Stimulated activated naive CD8-positive, alpha-beta T cell treated with anti-CD3 and anti-CD28 coated beads, Interleukin-15, Interleukin-2, amounts not matched to agents 100 ng/mL and 50 ng/mL, for 24 hours (primary cell): ENCODE data around the gene SKAP1.
A peak's percentile ranks its signal among the peaks of the same experiment; 100 is the strongest.
"Not testable (repeated sequence)": the region's sequence is repeated elsewhere in the genome, so short reads cannot be mapped to it uniquely, and the experiment has no call there.

ENCODE experiments used
- H3K27ac Mint-ChIP-seq: one replicate; pipeline ENCODE4 v1.8.0; 2021; ENCODE audit warnings: mild to moderate bottlenecking, mixed read lengths
- H3K27me3 Mint-ChIP-seq: one replicate; pipeline ENCODE4 v1.8.0; 2021; ENCODE audit warnings: mixed read lengths
- H3K36me3 Mint-ChIP-seq: one replicate; pipeline ENCODE4 v1.8.0; 2021; ENCODE audit warnings: low read depth, mixed read lengths
- H3K4me1 Mint-ChIP-seq: one replicate; pipeline ENCODE4 v1.8.0; 2021; ENCODE audit warnings: low read depth, mixed read lengths
- H3K4me3 Mint-ChIP-seq: one replicate; pipeline ENCODE4 v1.8.0; 2021; ENCODE audit warnings: mild to moderate bottlenecking, mixed read lengths
- H3K9me3 Mint-ChIP-seq: one replicate; pipeline ENCODE4 v1.8.0; 2021; ENCODE audit warnings: mixed read lengths

The SKAP1 gene

DNA sequence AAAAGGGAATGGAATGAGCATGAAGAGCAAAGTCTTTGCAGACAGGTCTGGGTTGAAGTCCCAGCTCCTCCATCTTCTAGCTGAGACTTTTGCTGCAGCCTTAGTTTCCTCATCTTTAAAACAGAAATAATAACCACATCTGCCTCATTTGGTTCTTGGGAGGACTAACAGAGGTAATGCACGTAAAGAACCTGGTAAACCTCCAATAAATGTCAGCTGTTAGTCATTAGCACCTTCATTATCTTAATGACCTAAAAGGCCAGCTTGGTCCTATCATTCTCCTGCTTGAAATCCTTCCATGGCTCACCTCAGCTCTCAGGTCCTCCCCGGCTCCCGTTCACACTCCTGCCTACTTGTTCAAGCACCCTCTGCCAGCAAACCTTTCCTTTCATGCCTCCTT lies 51.8 kb downstream of the SKAP1 start:
- Mint-ChIP-seq H3K4me3 (no peak overlapping the region), H3K36me3 (peaks cover 34% of the 10 kb centered on the region), H3K4me1 (peaks cover 19% of the 10 kb centered on the region), H3K27ac (no peak overlapping the region), H3K27me3 (no peaks in the 10 kb centered on the region), H3K9me3 (no peaks in the 10 kb centered on the region)

DNA sequence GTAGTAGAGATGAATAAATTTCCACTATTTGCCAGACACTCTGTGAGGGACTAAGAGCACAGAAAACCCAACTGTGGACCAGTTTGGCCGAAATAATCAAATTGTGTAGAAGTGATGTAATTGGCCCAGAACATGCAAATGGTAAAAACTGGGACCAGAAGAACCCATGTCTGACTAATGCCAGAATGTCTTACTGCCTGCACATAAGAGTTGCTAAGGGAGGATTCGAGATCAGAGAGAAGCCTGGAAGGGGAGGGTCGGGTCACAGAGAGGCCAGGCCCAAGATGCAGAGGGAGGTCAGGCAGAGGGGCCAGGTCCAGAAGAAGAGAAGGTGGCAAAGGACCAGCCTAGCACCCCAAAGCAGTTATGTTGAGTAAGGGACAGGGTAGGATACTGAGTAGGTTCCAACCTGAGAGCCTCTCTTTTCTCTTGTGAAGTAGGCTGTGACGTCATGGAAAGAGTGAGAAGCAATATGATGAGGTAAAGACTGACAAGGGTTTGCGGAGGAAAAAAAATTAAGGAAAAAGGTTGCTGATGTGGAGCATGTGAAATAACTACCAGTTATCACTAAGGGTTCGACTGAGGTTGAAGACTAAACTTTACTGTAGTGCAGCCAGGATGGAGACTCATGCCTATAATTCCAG lies 53.2 kb downstream of the SKAP1 start:
- Mint-ChIP-seq H3K9me3 (no peaks in the 10 kb centered on the region), H3K36me3 (peaks cover 27% of the 10 kb centered on the region), H3K27me3 (no peaks in the 10 kb centered on the region), H3K4me1 (peaks cover 26% of the 10 kb centered on the region), H3K27ac (no peak overlapping the region), H3K4me3 (no peak overlapping the region)

DNA sequence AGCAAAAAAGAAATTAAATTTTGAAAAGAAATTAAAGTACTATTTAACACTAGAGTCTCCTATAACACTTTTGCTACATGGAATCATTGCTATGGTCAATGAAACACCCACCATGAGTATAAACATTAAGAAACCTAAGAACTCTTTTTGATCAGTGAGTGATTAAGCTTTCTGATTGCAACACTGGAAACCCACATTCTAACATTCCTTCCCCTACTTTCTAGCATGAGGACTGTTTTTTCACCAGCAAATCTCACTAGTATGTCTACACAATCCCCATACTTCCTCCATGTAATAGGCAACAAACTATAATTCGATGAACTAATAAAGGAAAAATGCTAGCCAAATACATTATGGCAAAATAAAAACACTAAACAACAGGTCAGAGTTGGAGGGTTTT lies 54.7 kb downstream of the SKAP1 start:
- Mint-ChIP-seq H3K27ac (no peak overlapping the region), H3K27me3 (no peaks in the 10 kb centered on the region), H3K9me3 (no peaks in the 10 kb centered on the region), H3K4me1 (peaks cover 23% of the 10 kb centered on the region), H3K4me3 (no peak overlapping the region), H3K36me3 (peaks cover 19% of the 10 kb centered on the region)

DNA sequence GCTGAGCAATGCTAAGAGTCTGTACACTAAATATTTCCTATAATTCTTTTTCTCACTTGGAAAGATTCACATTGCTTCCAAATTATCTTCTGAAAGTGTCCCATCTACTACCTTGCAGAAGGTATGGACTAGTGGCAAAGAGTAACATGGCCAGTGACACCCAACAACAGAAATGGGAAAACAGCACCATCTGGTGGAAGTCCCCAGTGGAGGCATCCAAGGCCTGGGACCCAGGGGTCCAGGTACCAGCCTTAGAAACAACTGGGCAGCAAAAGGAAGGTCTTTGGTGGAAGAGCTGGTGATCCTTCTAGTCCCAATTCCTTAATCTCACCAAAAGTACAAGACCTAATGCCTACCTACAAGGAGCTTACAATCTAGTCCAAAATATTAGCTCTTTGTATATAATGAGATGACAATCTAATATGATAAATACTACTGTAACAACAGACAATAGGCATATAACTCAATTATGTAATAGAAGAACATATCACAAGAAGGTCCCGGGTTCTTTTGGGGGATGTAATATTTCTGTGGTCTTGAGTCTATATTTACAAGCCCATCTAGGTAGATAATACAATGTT lies 55.3 kb downstream of the SKAP1 start:
- H3K4me1 Mint-ChIP-seq, result peaks cover 26% of the 10 kb centered on the region
- H3K9me3 Mint-ChIP-seq, result no peaks in the 10 kb centered on the region
- H3K4me3 Mint-ChIP-seq, result no peak overlapping the region
- no peak overlapping the region for H3K27ac Mint-ChIP-seq
- H3K27me3 Mint-ChIP-seq, result no peaks in the 10 kb centered on the region
- H3K36me3 Mint-ChIP-seq, result peaks cover 15% of the 10 kb centered on the region

DNA sequence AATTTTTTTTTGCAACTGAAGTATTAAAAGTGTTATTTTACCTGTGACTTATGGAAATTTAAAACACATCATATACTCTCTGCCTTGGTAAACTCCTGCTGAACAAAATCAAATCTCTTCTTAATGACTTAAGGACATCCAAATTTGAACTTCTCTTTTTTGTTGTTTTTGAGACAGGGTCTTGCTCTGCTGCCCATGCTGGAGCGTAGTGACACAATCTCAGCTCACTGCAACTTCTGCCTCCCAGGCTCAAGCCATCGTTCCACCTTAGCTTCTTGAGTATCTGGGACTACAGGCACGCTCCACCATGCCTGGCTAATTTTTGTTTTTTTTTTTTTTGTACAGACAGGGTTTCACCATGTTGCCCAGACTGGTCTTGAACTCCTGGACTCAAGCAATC lies 56.1 kb downstream of the SKAP1 start:
- Mint-ChIP-seq H3K4me1 (peaks cover 26% of the 10 kb centered on the region), H3K4me3 (no peak overlapping the region), H3K27me3 (no peaks in the 10 kb centered on the region), H3K27ac (no peak overlapping the region), H3K9me3 (no peaks in the 10 kb centered on the region), H3K36me3 (peaks cover 15% of the 10 kb centered on the region)

DNA sequence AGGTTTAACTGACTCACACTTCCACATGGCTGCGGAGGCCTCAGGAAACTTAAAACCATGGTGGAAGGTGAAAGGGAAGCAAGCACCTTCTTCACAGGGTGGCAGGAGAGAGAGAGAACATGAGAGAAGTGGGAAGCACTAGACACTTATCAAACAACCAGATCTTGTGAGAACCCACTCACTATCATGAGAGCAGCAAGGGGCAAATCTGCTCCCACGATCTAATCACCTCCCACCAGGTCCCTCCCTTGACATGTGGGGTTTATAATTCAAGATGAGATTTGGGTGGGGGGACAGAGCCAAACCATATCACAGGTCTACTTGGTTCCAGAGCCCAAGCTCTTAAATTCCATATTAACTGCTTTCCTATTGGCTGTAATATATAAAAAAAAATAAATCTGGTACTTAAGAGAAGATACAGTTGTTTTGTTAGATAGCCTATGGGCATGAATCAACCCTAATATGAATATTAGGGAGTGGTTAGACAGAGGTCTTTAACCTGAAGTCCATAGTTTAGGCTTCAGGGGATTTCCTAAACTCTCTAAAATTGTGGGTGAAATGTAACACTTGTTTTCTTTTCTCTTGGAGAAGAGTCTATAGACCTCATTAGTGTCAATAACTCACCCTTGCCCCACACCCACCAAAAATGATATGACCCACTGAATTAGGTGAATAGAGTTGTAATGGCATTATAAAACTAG lies 56.7 kb downstream of the SKAP1 start:
- Mint-ChIP-seq H3K36me3 (peaks cover 16% of the 10 kb centered on the region), H3K4me3 (no peak overlapping the region), H3K9me3 (no peaks in the 10 kb centered on the region), H3K4me1 (peaks cover 26% of the 10 kb centered on the region), H3K27ac (peak overlapping the region; percentile 23), H3K27me3 (no peaks in the 10 kb centered on the region)

DNA sequence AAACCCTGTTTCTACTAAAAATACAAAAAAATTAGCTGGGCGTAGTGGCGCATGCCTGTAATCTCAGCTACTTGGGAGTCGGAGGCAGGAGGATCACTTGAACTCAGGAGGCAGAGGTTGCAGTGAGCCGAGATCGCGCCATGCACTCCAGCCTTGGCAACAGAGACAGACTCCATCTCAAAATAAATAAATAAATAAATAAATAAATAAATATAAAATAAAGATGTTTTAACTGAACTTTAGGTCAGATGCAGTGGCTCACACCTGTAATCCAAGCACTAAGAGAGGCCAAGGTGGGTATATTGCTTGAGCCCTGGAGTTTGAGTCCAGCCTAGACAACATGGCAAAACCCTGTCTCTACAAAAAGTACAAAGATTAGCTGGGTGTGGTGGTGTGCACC lies 61.0 kb downstream of the SKAP1 start:
- peaks cover 39% of the 10 kb centered on the region for H3K36me3 Mint-ChIP-seq
- H3K27ac Mint-ChIP-seq, H3K9me3 Mint-ChIP-seq, H3K4me3 Mint-ChIP-seq, H3K27me3 Mint-ChIP-seq: not testable (repeated sequence)
- H3K4me1 Mint-ChIP-seq, result peaks cover 23% of the 10 kb centered on the region

DNA sequence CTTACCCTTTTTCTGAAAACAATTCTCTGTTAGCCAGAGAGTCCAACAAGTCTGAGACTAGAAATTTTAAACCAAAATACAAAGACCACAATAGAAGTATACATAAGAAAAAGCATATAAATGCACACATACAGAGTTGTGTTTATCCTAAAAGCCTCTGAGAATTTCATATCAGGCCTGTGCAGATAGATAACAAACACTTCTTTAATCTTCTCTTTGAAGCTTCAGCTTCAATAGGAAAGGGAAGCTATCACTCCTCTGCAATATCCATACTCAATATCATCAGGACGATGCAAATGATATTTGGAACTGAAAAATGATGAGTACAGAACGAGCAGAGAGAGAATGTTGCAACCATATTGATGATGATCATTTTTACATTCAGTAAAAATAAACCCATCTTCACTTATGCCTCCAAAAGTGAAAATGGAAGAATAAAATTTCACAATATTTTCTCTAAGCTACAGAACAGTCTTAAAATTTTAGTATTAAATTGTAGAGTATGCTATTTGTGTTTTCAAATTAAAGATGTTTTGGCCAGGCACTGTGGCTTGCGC lies 61.6 kb downstream of the SKAP1 start:
- H3K4me3 Mint-ChIP-seq, result no peak overlapping the region
- H3K9me3 Mint-ChIP-seq, result no peaks in the 10 kb centered on the region
- no peaks in the 10 kb centered on the region for H3K27me3 Mint-ChIP-seq
- H3K36me3 Mint-ChIP-seq, result peaks cover 34% of the 10 kb centered on the region
- peaks cover 18% of the 10 kb centered on the region for H3K4me1 Mint-ChIP-seq
- no peak overlapping the region for H3K27ac Mint-ChIP-seq

DNA sequence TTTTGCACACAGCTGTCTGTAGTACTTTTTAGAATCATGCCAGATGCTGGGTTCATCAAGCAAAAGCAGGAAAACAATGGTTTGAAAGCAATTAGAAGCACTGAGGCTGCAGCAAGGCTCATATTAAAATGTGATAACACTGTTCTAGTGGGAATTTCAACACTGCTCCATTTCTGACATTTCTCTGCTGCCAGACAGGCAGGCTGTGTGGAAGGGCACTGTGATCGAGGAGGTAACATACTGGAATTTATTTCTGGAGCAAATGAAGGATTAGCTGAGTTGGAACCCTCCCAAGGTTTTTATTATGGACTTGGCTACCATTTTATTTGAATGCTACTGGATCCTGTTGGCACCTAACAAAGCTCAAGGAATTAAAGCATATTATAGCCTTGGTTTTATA lies 66.9 kb downstream of the SKAP1 start:
- H3K36me3 Mint-ChIP-seq, result peaks cover 22% of the 10 kb centered on the region
- peaks cover 13% of the 10 kb centered on the region for H3K4me1 Mint-ChIP-seq

DNA sequence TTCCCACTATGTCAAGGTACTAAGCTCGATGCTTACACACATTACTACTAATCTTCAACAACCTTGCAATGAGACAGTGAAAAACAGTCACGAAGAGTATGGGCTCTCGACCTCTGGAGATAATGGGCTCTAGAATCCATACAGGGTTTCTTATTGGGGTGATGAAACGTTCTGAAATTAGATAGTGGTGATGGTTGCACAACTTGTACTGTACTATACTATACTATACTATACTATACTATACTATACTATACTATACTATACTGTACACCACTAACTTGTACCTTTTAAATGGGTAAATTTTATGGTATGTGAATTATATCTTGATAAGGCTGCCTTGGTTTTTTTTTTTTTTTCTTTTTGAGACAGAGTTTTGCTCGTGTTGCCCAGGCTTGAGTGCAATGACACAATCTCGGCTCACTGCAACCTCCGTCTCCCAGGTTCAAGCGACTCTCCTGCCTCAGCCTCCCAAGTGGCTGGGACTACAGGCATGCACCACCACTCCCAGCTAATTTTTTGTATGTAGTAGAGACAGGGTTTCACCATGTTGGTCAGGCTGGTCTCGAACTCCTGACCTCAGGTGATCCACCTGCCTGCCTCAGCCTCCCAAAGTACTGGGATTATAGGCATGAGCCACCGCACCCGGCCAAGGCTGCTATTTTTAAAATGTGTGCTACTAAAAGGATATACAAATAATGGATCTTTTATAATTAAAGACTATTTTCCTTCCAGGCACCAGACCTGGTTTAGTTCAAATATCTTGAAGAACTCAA lies 69.0 kb downstream of the SKAP1 start:
- H3K27ac Mint-ChIP-seq, H3K36me3 Mint-ChIP-seq: not testable (repeated sequence)
- peaks cover 17% of the 10 kb centered on the region for H3K4me1 Mint-ChIP-seq

More for the DNA sequence above, 66.9 kb downstream of the SKAP1 start:
- Mint-ChIP-seq H3K4me3 (no peak overlapping the region), H3K27me3 (no peaks in the 10 kb centered on the region), H3K27ac (no peak overlapping the region), H3K9me3 (no peaks in the 10 kb centered on the region)

DNA sequence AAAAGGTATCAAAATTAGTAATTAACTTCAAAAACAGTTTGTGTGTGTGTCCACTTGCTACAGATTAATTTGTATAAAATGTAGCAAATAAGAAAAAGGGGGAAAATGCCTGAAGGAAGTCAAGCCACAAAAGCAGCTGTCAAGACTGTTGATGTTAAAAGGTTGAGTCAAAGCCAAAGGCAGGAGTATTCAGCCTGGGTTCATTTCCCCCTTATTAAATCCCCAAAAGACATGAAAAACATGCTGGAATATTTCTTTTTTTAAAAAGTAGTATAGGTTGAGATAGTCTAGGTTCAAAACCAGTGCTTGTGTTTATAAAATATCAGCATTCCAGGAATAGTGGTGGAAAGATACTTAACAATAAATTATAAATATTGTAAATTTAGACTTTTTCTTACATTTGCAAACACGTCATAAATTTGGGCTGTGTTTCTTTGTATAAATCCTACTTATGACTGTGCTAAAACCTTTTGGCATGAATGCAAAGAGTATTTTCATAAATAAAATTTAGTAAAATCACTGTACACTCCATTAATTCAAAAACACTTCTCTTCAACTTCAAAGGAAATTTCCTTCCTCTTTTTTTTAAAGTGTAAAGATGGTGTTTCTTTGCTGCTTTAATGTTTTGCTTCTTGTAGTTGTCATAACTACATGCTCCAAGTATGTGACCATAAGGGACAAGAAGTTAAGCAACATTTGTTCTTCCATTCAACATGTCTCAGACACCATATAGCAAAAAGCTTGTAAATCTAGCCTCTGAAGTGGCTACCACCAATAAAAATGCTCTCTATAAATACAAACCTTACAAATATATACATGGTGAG lies 72.0 kb downstream of the SKAP1 start:
- Mint-ChIP-seq H3K27me3 (no peaks in the 10 kb centered on the region), H3K27ac (no peak overlapping the region), H3K4me3 (no peak overlapping the region), H3K4me1 (peaks cover 11% of the 10 kb centered on the region), H3K9me3 (no peaks in the 10 kb centered on the region), H3K36me3 (no peaks in the 10 kb centered on the region)

More for the DNA sequence above, 69.0 kb downstream of the SKAP1 start:
- H3K4me3 Mint-ChIP-seq, H3K27me3 Mint-ChIP-seq, H3K9me3 Mint-ChIP-seq: not testable (repeated sequence)

DNA sequence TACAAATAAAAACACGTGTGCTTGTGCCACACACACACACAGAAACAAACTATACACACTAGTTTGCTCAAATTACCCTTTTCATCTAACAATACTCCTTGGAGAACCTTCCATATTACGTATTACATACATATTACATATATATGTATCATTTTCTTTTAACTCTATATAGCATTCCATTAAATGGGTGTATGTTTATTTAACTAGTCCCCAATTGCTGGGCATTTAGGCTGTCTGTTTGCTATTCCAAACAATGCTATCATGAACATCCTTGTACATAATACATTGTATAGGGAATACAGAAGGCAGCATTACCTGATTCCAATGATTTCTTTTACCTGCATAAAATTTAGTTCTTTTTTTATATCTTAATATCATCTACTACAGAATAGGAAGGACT lies 73.1 kb downstream of the SKAP1 start:
- no peak overlapping the region for H3K27ac Mint-ChIP-seq
- H3K4me1 Mint-ChIP-seq, result peaks cover 15% of the 10 kb centered on the region
- H3K9me3 Mint-ChIP-seq, result no peaks in the 10 kb centered on the region
- H3K4me3 Mint-ChIP-seq, result no peak overlapping the region
- H3K27me3 Mint-ChIP-seq, result no peaks in the 10 kb centered on the region
- no peaks in the 10 kb centered on the region for H3K36me3 Mint-ChIP-seq

DNA sequence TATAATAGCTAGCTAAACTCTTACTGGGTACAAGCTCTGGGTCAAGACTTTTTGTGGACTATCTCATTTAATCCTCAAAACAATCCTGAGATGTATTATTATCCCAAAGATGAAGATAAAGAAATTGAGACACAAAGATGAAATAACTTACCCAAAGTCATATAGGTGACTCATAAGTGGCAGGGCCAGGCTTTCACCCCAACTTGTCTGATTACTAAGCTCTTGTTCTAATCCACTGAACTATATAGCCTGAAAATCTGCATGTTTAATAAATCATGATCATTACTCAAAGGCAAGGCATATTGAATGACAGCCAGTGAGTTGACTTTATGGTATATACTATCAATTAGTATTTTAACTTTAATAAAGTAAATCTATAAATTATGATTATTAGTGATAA lies 77.4 kb downstream of the SKAP1 start:
- Mint-ChIP-seq H3K9me3 (no peaks in the 10 kb centered on the region), H3K27me3 (no peaks in the 10 kb centered on the region), H3K4me3 (no peak overlapping the region), H3K36me3 (peaks cover 8% of the 10 kb centered on the region), H3K27ac (no peak overlapping the region), H3K4me1 (peaks cover 7% of the 10 kb centered on the region)

DNA sequence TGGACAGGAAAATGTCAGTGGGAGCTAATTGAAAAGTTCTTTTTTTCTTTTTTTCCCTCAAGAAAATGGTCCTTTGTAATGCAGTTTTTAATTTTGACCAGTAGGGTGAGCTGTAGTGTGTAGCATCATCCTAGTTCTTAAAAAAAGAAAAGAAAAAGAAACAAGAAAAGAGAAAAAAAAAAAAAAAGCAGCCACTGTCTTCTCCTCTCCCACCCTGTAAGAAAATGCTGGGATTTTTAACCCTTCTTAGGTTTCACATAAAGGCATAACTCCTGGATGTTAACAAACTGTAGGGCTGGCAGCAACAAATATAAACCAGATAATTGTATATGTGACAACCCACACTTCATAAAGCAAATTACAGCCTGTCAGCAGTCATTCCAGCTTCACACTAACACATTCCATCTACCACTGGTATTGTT lies 78.1 kb downstream of the SKAP1 start:
- H3K36me3 Mint-ChIP-seq, result peaks cover 8% of the 10 kb centered on the region
- no peaks in the 10 kb centered on the region for H3K27me3 Mint-ChIP-seq
- peaks cover 5% of the 10 kb centered on the region for H3K4me1 Mint-ChIP-seq
- no peak overlapping the region for H3K4me3 Mint-ChIP-seq
- H3K27ac Mint-ChIP-seq, result no peak overlapping the region
- no peaks in the 10 kb centered on the region for H3K9me3 Mint-ChIP-seq
